HEK293 (cell line): ENCODE measurements around the gene SLC25A31.

Experiments
- BCL11B ChIP-seq: fragments of 450-650 bp; formaldehyde crosslinking; IDR thresholded peaks from 2 replicates; pipeline ENCODE4 v1.5.1; 2016; ENCODE audit warnings: low read depth, missing biosample characterization, missing genetic modification characterization
- YY1 ChIP-seq: fragments of 450-650 bp; formaldehyde crosslinking; IDR thresholded peaks from 2 replicates; pipeline ENCODE4 v1.5.1; 2018; ENCODE audit warnings: missing biosample characterization, missing genetic modification characterization
- ZBTB26 ChIP-seq: fragments of 450-650 bp; formaldehyde crosslinking; optimal IDR thresholded peaks from 2 replicates; pipeline ENCODE3; 2016; ENCODE audit warnings: missing biosample characterization, mild to moderate bottlenecking, missing genetic modification characterization
- ZNF133 ChIP-seq: fragments of 450-650 bp; formaldehyde crosslinking; IDR thresholded peaks from 2 replicates; pipeline ENCODE4 v1.5.1; 2016; ENCODE audit warnings: missing biosample characterization, missing genetic modification characterization
- ZNF24 ChIP-seq: fragments of 450-650 bp; formaldehyde crosslinking; IDR thresholded peaks from 2 replicates; pipeline ENCODE4 v1.5.1; 2016; ENCODE audit warnings: missing biosample characterization, missing genetic modification characterization
- ZNF266 ChIP-seq: fragments of 450-650 bp; formaldehyde crosslinking; IDR thresholded peaks from 2 replicates; pipeline ENCODE4 v1.5.1; 2016; ENCODE audit warnings: missing biosample characterization, missing genetic modification characterization, low read depth
- ZNF561 ChIP-seq: fragments of 450-650 bp; IDR thresholded peaks from 2 replicates; pipeline ENCODE4 v1.5.1; 2018; ENCODE audit warnings: missing biosample characterization, missing genetic modification characterization, borderline replicate concordance
- ZNF670 ChIP-seq: fragments of 450-650 bp; formaldehyde crosslinking; IDR thresholded peaks from 2 replicates; pipeline ENCODE4 v1.5.1; 2016; ENCODE audit warnings: missing biosample characterization, missing genetic modification characterization, low read depth
- TF ChIP-seq, protein P1 (sequence below): fragments of 450-650 bp; formaldehyde crosslinking; IDR thresholded peaks from 2 replicates; pipeline ENCODE4 v1.5.1; 2016; ENCODE audit warnings: missing biosample characterization, missing genetic modification characterization

DNA sequence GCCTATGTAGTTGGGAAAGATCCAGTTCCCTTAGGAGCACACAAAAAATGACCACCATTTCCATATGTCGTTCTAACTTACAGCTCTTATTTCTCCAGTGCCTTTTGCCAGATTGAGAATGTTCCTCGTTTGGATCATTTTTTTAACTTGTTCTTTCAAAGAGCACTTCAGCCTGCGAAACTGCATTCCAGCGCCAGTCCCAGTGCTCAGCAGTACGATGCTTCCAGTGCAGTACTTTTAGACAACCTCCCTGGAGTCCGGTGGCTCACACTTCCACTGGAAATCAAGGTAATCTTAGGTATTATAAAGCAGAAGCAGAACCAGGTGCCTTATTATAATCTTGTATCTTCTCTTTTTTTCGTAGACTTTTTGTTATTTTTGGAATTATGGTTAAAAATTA is 42.6 kb upstream of the SLC25A31 start:
- TF ChIP-seq ZNF24 (tag by site-specific recombination) = no peak
- TF ChIP-seq, protein P1, sequence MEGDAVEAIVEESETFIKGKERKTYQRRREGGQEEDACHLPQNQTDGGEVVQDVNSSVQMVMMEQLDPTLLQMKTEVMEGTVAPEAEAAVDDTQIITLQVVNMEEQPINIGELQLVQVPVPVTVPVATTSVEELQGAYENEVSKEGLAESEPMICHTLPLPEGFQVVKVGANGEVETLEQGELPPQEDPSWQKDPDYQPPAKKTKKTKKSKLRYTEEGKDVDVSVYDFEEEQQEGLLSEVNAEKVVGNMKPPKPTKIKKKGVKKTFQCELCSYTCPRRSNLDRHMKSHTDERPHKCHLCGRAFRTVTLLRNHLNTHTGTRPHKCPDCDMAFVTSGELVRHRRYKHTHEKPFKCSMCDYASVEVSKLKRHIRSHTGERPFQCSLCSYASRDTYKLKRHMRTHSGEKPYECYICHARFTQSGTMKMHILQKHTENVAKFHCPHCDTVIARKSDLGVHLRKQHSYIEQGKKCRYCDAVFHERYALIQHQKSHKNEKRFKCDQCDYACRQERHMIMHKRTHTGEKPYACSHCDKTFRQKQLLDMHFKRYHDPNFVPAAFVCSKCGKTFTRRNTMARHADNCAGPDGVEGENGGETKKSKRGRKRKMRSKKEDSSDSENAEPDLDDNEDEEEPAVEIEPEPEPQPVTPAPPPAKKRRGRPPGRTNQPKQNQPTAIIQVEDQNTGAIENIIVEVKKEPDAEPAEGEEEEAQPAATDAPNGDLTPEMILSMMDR (tag by site-specific recombination) = no peak
- TF ChIP-seq ZBTB26 (tag by site-specific recombination) = no peak
- no peak for TF ChIP-seq ZNF561 (tag by site-specific recombination)
- no peak for TF ChIP-seq ZNF670 (tag by site-specific recombination)
- TF ChIP-seq BCL11B (tag by site-specific recombination) = no peak
- no peak for TF ChIP-seq ZNF133 (tag by site-specific recombination)
- no peak for TF ChIP-seq ZNF266 (tag by site-specific recombination)
- TF ChIP-seq YY1 (tag by site-specific recombination) = no peak
